Fibroblast of the aortic adventitia (primary cell): Measurements from ENCODE around the gene EPB41L4A. TPM values are rescaled to one million over a fixed set of nuclear protein-coding genes. Genes with fewer than 3 reads are reported as not detected.
"Not testable (repeated sequence)": the region's sequence is repeated elsewhere in the genome, so short reads cannot be mapped to it uniquely, and the experiment has no call there.

Experiments used
- DNase-seq: peaks from one replicate; pipeline ENCODE4 v3.0.0-alpha.2; 2010; ENCODE audit warnings: low read depth
- H3K4me3 ChIP-seq: 2 replicates; pipeline ENCODE4 v1.5.1; 2011; ENCODE audit warnings: low read depth, mild to moderate bottlenecking, control low read depth, low read length, moderate library complexity
- total RNA-seq: library from RNA; depleted of rRNA; stranded (reverse); fragments of >200 nt; gene quantifications from 2 replicates; pipeline ENCODE4 v1.2.3, GENCODE V29; 2012; ENCODE audit warnings: low replicate concordance
- TF ChIP-seq, protein P1 (sequence below): IDR thresholded peaks from 2 replicates; pipeline ENCODE4 v1.5.1; 2011; ENCODE audit warnings: mild to moderate bottlenecking, low read length, control low read depth, inconsistent platforms; ENCODE audit not compliant: insufficient read depth

EPB41L4A gene
- total RNA-seq, 1 donor, result 0.54 TPM

DNA sequence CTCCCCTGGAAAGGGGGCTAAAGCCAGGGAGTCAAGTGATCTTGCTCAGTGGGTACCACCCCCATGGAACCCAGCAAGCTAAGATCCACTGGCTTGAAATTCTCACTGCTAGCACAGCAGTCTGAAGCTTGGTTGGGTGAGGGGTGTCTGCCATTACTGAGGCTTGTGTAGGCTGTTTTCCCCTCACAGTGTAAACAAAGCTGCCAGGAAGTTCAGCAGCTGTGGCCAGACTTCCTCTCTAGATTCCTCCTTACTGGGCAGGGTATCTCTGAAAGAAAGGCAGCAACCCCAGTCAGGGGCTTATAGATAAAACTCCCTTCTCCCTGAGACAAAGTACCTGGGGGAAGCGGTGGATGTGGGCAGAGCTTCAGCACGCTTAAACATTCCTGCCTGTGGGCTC lies 17.1 kb upstream of the EPB41L4A start:
- no peak for DNase-seq
- no peak overlapping the region for H3K4me3 ChIP-seq
- TF ChIP-seq, protein P1, sequence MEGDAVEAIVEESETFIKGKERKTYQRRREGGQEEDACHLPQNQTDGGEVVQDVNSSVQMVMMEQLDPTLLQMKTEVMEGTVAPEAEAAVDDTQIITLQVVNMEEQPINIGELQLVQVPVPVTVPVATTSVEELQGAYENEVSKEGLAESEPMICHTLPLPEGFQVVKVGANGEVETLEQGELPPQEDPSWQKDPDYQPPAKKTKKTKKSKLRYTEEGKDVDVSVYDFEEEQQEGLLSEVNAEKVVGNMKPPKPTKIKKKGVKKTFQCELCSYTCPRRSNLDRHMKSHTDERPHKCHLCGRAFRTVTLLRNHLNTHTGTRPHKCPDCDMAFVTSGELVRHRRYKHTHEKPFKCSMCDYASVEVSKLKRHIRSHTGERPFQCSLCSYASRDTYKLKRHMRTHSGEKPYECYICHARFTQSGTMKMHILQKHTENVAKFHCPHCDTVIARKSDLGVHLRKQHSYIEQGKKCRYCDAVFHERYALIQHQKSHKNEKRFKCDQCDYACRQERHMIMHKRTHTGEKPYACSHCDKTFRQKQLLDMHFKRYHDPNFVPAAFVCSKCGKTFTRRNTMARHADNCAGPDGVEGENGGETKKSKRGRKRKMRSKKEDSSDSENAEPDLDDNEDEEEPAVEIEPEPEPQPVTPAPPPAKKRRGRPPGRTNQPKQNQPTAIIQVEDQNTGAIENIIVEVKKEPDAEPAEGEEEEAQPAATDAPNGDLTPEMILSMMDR, result no peak

DNA sequence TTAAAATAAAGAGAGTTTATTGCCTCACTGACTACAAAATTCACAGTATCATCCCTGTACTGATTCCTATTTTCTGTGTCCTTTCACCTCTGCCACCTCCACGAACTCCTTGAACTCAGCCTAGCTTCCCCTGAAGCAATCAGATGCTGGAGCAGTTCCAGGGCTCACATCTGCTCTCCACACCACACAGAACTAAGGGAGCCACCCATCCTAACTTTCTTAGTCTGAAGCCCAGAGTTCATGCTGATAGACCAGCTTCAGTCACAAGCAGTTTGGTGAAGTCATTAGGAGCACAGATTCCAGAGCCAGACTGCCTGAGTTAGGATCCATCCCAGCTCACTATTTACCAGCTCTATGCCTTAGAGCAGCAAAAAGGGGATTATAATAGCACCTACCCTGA lies 15.6 kb upstream of the EPB41L4A start:
- no peak for DNase-seq
- H3K4me3 ChIP-seq, result no peak overlapping the region
- TF ChIP-seq, protein P1, result no peak

DNA sequence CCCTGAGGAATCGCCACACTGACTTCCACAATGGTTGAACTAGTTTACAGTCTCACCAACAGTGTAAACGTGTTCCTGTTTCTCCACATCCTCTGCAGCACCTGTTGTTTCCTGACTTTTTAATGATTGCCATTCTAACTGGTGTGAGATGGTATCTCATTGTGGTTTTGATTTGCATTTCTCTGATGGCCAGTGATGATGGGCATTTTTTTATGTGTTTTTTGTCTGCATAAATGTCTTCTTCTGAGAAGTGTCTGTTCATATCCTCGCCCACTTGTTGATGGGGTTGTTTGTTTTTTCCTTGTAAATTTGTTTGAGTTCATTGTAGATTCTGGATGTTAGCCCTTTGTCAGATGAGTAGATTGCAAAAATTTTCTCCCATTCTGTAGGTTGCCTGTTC lies 7.1 kb upstream of the EPB41L4A start:
- DNase-seq, H3K4me3 ChIP-seq: not testable (repeated sequence)

DNA sequence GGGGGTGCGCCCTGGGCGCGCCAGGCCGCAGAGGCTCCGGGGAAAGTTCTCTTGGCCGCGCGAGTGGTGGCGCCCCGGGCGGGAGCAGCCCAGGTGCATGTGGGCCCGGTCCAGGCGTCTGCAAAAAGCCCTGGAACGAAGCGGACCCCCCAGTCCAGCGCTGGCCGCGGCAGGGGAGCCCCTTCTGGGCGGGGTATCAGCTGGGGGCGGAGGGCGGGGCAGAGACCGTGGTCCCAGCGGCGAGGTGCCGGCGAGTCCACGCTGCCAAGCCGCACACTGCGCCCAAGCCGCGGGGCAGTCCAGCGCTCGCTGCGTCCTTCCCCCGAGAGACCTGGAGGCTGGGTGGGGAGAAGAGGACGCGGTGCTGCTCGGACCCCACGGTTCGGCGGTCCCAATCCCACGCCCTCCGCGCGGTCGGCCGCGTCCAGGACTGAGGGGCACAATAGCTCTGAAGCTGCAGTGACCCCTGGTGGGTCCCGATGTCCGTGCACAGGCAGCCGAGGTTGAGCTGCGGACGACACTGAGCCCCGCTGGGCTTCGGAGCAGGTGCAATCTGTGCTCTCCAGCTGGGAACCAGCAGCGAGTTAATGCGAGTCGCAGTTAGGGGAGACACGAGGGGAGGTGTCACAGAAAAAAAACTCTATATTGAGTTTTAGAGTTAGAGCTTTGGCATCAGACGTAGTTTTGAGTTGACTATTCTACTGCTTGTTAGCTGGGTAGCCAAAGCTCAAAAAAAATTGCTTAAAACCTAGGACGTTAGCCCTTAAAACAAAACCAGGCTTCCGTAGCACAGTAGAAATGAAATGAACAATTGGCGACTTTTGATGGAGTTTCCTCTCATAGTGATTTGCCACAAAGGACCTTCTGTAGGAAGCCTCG lies 1.1 kb upstream of the EPB41L4A start:
- H3K4me3 ChIP-seq, result peak overlapping the region; percentile 58
- TF ChIP-seq, protein P1, result peak; percentile 68
- peak; percentile 34 for DNase-seq

DNA sequence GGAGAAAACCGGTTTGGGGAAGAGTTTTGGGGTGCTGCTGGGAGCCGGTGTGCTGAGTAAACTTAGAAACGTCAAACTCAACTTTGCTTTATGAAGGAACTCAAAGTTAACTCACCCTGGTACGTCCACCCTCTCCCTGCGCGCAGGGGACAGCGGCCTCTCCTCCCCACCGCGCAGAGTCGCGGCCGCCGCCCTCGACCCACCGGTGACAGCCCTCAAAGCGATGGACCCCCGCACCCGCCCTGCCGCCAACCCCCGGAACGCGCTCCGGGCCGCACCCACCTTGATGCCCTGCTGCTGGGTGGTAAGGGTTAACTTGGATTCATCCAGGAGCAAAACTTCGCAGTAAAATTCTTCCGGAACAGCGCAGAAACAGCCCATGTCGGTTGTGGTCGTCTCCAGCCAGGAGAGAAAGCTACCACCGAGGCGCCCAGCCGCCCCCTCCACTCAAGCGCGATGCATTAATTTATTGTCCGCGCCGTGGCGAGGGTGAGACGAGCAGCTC lies 366 bp downstream of the EPB41L4A start:
- H3K4me3 ChIP-seq, result peak overlapping the region; percentile 58
- TF ChIP-seq, protein P1, result no peak
- no peak for DNase-seq

DNA sequence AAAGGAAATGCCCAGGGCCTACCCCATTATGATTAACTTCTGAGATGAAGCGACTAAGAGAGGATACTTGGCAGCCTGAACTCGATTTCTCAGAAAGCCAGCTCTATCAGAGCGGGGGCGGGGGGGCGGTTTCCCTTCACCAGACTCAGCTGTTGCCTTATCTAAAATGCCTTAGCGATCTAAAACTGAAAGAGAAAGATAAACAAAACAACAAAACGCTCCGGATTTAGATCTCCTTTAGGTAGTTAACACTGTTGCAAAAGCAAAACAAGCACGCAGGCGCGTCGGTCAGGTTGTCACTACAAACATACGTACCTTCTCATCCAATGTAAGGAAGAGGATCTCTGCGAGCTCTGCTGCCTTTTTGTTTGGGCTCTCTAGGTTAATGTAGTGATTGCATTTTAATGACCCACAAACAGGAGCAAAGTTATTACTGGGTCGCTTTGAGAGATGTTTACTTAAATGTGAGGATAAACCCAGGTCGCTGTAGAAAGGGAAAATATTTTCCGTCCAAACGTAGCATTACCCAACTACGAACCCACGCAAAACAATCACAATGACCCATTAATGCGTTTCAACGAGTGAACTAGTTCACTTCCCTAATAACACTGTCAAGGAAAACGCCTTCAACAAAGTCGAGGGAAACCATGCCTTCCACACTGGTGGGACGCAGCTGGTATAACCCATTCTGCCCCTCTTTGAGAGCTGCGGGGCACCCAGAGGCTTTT lies 982 bp downstream of the EPB41L4A start:
- TF ChIP-seq, protein P1, result no peak
- peak; percentile 15 for DNase-seq
- peak overlapping the region; percentile 44 for H3K4me3 ChIP-seq

DNA sequence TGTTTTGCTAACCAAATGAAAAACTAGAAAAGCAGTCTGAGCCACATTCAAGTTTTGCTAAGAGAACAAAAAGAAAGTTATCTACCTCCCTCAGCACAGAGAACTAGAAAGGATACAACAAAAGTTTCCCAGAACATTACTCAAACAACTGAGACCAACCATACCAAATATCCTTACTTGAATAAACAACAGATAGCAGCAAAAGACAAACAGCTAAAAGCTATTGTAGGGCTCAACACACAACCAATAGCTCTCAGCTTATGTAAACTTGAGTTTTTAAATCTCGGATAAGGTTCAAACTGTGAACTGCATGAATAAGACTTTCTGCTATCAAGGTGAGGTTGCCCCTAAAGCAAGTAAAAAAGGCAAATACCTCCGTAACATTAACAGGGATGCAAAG lies 3.5 kb downstream of the EPB41L4A start:
- TF ChIP-seq, protein P1, result no peak
- no peak for DNase-seq
- no peak overlapping the region for H3K4me3 ChIP-seq
